ENCODE measurements around the gene EVI5. TPM values are rescaled to one million over a fixed set of nuclear protein-coding genes. Genes with fewer than 3 reads are reported as not detected.
A peak's percentile ranks its signal among the peaks of the same experiment; 100 is the strongest.

Gene EVI5
- 19.8 TPM for total RNA-seq

GRCh38 chr1:92784639-92785500 is at the start of gene EVI5:
Gene EVI5, minus strand, starts transcription at chr1:92785108. Its CDS starts 48,562 bp downstream, at chr1:92736546.
- intact Hi-C loops (cut with DNase I), result loop anchor here (1.0 kb wide), 3 partner anchors 19 to 395 kb away; partner anchors contain the start of genes CCDC18, RPL5 and TMED5
- Histone ChIP-seq H3K36me3 (no peaks in the 10 kb centered on the region), H3K27me3 (no peaks in the 10 kb centered on the region), H3K27ac (peak within 1 kb of the TSS; percentile 90 to 100), H3K4me3 (peak within 1 kb of the TSS; percentile 74 to 100), H3K4me1 (peaks cover 0 to 13% of the 10 kb centered on the region in 2 donors), H3K9me3 (no peaks in the 10 kb centered on the region)
- TF ChIP-seq CTCF (IDR thresholded peaks at IDR 0.05), result no peak
- peak; percentile 82 to 96 for DNase-seq (ENCODE audit: low spot score in 2 of 2)

GRCh38 chr1:92834617-92835016 is 49.7 kb upstream of the EVI5 start:
- no peak for TF ChIP-seq CTCF (IDR thresholded peaks at IDR 0.05)
- peak overlapping the region in 1 of 2 donors; percentile 90 for H3K27ac ChIP-seq
- intact Hi-C loops (cut with DNase I), result loop anchor here (10.0 kb wide), 3 partner anchors 350 to 1010 kb away; partner anchors contain the start of genes CCDC18, GLMN, RPAP2 and TMED5
- no peaks in the 10 kb centered on the region for H3K27me3 ChIP-seq
- no peaks in the 10 kb centered on the region for H3K9me3 ChIP-seq
- DNase-seq (ENCODE audit: low spot score in 2 of 2), result no peak
- peaks cover 42 to 46% of the 10 kb centered on the region in 2 donors for H3K36me3 ChIP-seq
- peak overlapping the region in 1 of 2 donors; percentile 80 for H3K4me3 ChIP-seq
- peaks cover 12 to 16% of the 10 kb centered on the region in 2 donors for H3K4me1 ChIP-seq

GRCh38 chr1:92833840-92834239 is 48.9 kb upstream of the EVI5 start:
- TF ChIP-seq CTCF (IDR thresholded peaks at IDR 0.05), result no peak
- peaks cover 12 to 16% of the 10 kb centered on the region in 2 donors for H3K4me1 ChIP-seq
- no peak for DNase-seq (ENCODE audit: low spot score in 2 of 2)
- H3K4me3 ChIP-seq, result peak overlapping the region; percentile 80
- H3K9me3 ChIP-seq, result no peaks in the 10 kb centered on the region
- intact Hi-C loops (cut with DNase I), result loop anchor here (10.0 kb wide), 3 partner anchors 351 to 1011 kb away; partner anchors contain the start of genes CCDC18, GLMN, RPAP2 and TMED5
- H3K27ac ChIP-seq, result peak overlapping the region in 1 of 2 donors; percentile 90
- peaks cover 42 to 43% of the 10 kb centered on the region in 2 donors for H3K36me3 ChIP-seq
- H3K27me3 ChIP-seq, result no peaks in the 10 kb centered on the region

GRCh38 chr1:92832537-92833114 is 47.7 kb upstream of the EVI5 start:
- H3K27me3 ChIP-seq, result no peaks in the 10 kb centered on the region
- no peak for TF ChIP-seq CTCF (IDR thresholded peaks at IDR 0.05)
- no peaks in the 10 kb centered on the region for H3K9me3 ChIP-seq
- peaks cover 12 to 16% of the 10 kb centered on the region in 2 donors for H3K4me1 ChIP-seq
- H3K27ac ChIP-seq, result peak overlapping the region; percentile 85 to 90
- H3K36me3 ChIP-seq, result peaks cover 30 to 34% of the 10 kb centered on the region in 2 donors
- H3K4me3 ChIP-seq, result peak overlapping the region; percentile 80
- intact Hi-C loops (cut with DNase I), result loop anchor here (1.0 to 10.0 kb wide), 5 partner anchors 47 to 1012 kb away; partner anchors contain the start of genes CCDC18, DIPK1A, EVI5 and GLMN
- no peak for DNase-seq (ENCODE audit: low spot score in 2 of 2)

- peak; percentile 74 to 95 (median 92) for TF ChIP-seq CTCF (IDR thresholded peaks at IDR 0.05)
- H3K4me3 ChIP-seq, result peak within 1 kb of the TSS; percentile 80
- DNase-seq (ENCODE audit: low spot score in 2 of 2), result peak; percentile 81 to 98
- H3K4me1 ChIP-seq, result peaks cover 12 to 16% of the 10 kb centered on the region in 2 donors
- H3K27ac ChIP-seq, result peak within 1 kb of the TSS; percentile 85 to 90
- H3K27me3 ChIP-seq, result no peaks in the 10 kb centered on the region
- H3K36me3 ChIP-seq, result peaks cover 23 to 27% of the 10 kb centered on the region in 2 donors
- no peaks in the 10 kb centered on the region for H3K9me3 ChIP-seq
- intact Hi-C loops (cut with DNase I), result loop anchor here (1.0 to 10.0 kb wide), 6 partner anchors 27 to 1013 kb away; partner anchors contain the start of genes CCDC18, DIPK1A, EVI5 and GLMN
Measured at GRCh38 chr1:92831762-92832536, 47.0 kb upstream of the EVI5 start, which contains the start of gene RPL5. Gene RPL5, plus strand, starts transcription at chr1:92832040. Its CDS starts 75 bp downstream, at chr1:92832115.
